ENCODE results near the gene SLIT1. TPM values are rescaled to one million over a fixed set of nuclear protein-coding genes. Genes with fewer than 3 reads are reported as not detected.

SLIT1 gene
- total RNA-seq, 1 donor from 2014 or later, result 25.5 TPM

GRCh38 chr10:96988426-96988825 is 197.3 kb downstream of the SLIT1 start:
- peaks cover 1% of the 10 kb centered on the region for H3K36me3 Mint-ChIP-seq (ENCODE audit: insufficient read depth)
- H3K27me3 Mint-ChIP-seq, result no peaks in the 10 kb centered on the region
- H3K4me3 Mint-ChIP-seq (ENCODE audit: low read depth), result no peak overlapping the region
- no peak overlapping the region for H3K27ac Mint-ChIP-seq
- TF ChIP-seq CTCF (IDR thresholded peaks at IDR 0.05; ENCODE audit: unreplicated experiment), result no peak
- no peaks in the 10 kb centered on the region for H3K9me3 Mint-ChIP-seq (ENCODE audit: low read depth)
- no peak for DNase-seq (ENCODE audit: low spot score, unreplicated experiment)
- peaks cover 2% of the 10 kb centered on the region for H3K4me1 Mint-ChIP-seq (ENCODE audit: low read depth)

DNA sequence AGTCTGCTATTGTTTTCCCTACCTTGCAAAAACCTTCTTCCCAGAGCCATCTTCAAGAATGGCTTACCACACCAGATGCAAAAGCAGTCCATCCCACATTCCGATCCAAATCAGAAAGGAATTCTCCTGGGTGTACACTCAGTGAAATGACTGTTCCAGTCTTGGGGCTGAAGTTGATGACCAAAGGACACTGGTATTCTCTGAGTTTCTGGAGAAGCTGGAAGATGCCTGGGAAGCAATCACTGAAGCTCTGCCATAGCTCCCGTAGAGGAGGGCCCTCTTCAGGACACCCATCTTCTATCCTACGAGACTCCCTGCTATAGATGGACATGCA is 197.9 kb downstream of the SLIT1 start:
- Mint-ChIP-seq H3K27me3 (no peaks in the 10 kb centered on the region), H3K27ac (no peak overlapping the region), H3K36me3 (ENCODE audit: insufficient read depth) (peaks cover 6% of the 10 kb centered on the region), H3K4me1 (ENCODE audit: low read depth) (peaks cover under 1% of the 10 kb centered on the region), H3K9me3 (ENCODE audit: low read depth) (no peaks in the 10 kb centered on the region), H3K4me3 (ENCODE audit: low read depth) (no peak overlapping the region)
- no peak for TF ChIP-seq CTCF (IDR thresholded peaks at IDR 0.05; ENCODE audit: unreplicated experiment)
- DNase-seq (ENCODE audit: low spot score, unreplicated experiment), result no peak

GRCh38 chr10:96987141-96987841 is 198.5 kb downstream of the SLIT1 start:
- H3K4me1 Mint-ChIP-seq (ENCODE audit: low read depth), result no peaks in the 10 kb centered on the region
- no peaks in the 10 kb centered on the region for H3K9me3 Mint-ChIP-seq (ENCODE audit: low read depth)
- no peak for TF ChIP-seq CTCF (IDR thresholded peaks at IDR 0.05; ENCODE audit: unreplicated experiment)
- no peak overlapping the region for H3K27ac Mint-ChIP-seq
- H3K4me3 Mint-ChIP-seq (ENCODE audit: low read depth), result no peak overlapping the region
- H3K36me3 Mint-ChIP-seq (ENCODE audit: insufficient read depth), result peaks cover 10% of the 10 kb centered on the region
- DNase-seq (ENCODE audit: low spot score, unreplicated experiment), result no peak
- no peaks in the 10 kb centered on the region for H3K27me3 Mint-ChIP-seq

GRCh38 chr10:96986200-96986856 is 199.4 kb downstream of the SLIT1 start:
- no peak for TF ChIP-seq CTCF (IDR thresholded peaks at IDR 0.05; ENCODE audit: unreplicated experiment)
- H3K9me3 Mint-ChIP-seq (ENCODE audit: low read depth), result no peaks in the 10 kb centered on the region

GRCh38 chr10:96984541-96985131 is 201.1 kb downstream of the SLIT1 start:
- no peaks in the 10 kb centered on the region for H3K9me3 Mint-ChIP-seq (ENCODE audit: low read depth)
- no peak overlapping the region for H3K4me3 Mint-ChIP-seq (ENCODE audit: low read depth)
- no peak for DNase-seq (ENCODE audit: low spot score, unreplicated experiment)
- no peak overlapping the region for H3K27ac Mint-ChIP-seq
- H3K27me3 Mint-ChIP-seq, result no peaks in the 10 kb centered on the region
- TF ChIP-seq CTCF (IDR thresholded peaks at IDR 0.05; ENCODE audit: unreplicated experiment), result no peak
- H3K36me3 Mint-ChIP-seq (ENCODE audit: insufficient read depth), result peaks cover 24% of the 10 kb centered on the region
- H3K4me1 Mint-ChIP-seq (ENCODE audit: low read depth), result no peaks in the 10 kb centered on the region

More at GRCh38 chr10:96986200-96986856, 199.4 kb downstream of the SLIT1 start:
- Mint-ChIP-seq H3K4me3 (ENCODE audit: low read depth) (no peak overlapping the region), H3K27ac (no peak overlapping the region), H3K27me3 (no peaks in the 10 kb centered on the region), H3K4me1 (ENCODE audit: low read depth) (no peaks in the 10 kb centered on the region), H3K36me3 (ENCODE audit: insufficient read depth) (peaks cover 16% of the 10 kb centered on the region)
- DNase-seq (ENCODE audit: low spot score, unreplicated experiment), result no peak
